Neural progenitor cell (in vitro differentiated cells): ENCODE measurements around the gene PMEPA1. TPM values are rescaled to one million over a fixed set of nuclear protein-coding genes. Genes with fewer than 3 reads are reported as not detected.

Experiments
- DNase-seq: peaks from one replicate; pipeline ENCODE4 v3.0.0-alpha.2; 2016; ENCODE audit warnings: low spot score
- H2AFZ ChIP-seq: fragments of 200-600 bp; sonication (generic); replicated peaks from 2 replicates; pipeline ENCODE4 v1.6.1; 2016; ENCODE audit warnings: antibody characterized with exemption
- H3F3A ChIP-seq: fragments of 200-600 bp; sonication (generic); 2 replicates; pipeline ENCODE4 v1.6.1; 2016; ENCODE audit warnings: antibody characterized with exemption, low read depth
- H3K27ac ChIP-seq: fragments of 200-600 bp; sonication (generic); 2 replicates; pipeline ENCODE4 v1.5.1; 2016; ENCODE audit warnings: mild to moderate bottlenecking
- H3K27me3 ChIP-seq: fragments of 200-600 bp; sonication (generic); 2 replicates; pipeline ENCODE4 v1.6.1; 2016; ENCODE audit warnings: mild to moderate bottlenecking, moderate library complexity
- H3K36me3 ChIP-seq: fragments of 200-600 bp; sonication (generic); 2 replicates; pipeline ENCODE4 v1.5.1; 2016
- H3K4me1 ChIP-seq: fragments of 200-600 bp; sonication (generic); 2 replicates; pipeline ENCODE4 v1.6.1; 2016; ENCODE audit warnings: mixed run types
- H3K4me2 ChIP-seq: fragments of 200-600 bp; sonication (generic); 2 replicates; pipeline ENCODE4 v1.6.1; 2016
- H3K4me3 ChIP-seq: fragments of 200-600 bp; sonication (generic); 2 replicates; pipeline ENCODE4 v1.5.1; 2016
- H3K79me2 ChIP-seq: fragments of 200-600 bp; sonication (generic); 2 replicates; pipeline ENCODE4 v1.6.1; 2016; ENCODE audit warnings: low read depth
- H3K9ac ChIP-seq: fragments of 200-600 bp; sonication (generic); 2 replicates; pipeline ENCODE4 v1.6.1; 2016
- H3K9me3 ChIP-seq: fragments of 200-600 bp; sonication (generic); 2 replicates; pipeline ENCODE4 v1.5.1; 2016; ENCODE audit warnings: low read depth
- H4K20me1 ChIP-seq: fragments of 200-600 bp; sonication (generic); 2 replicates; pipeline ENCODE4 v1.6.1; 2016; ENCODE audit warnings: low read depth
- H3K27ac Mint-ChIP-seq: 3 replicates; pipeline ENCODE4 v1.8.0; 2021; ENCODE audit warnings: mixed read lengths
- H3K27me3 Mint-ChIP-seq: 2 replicates; pipeline ENCODE4 v1.8.0; 2022; ENCODE audit warnings: low read depth, mild to moderate bottlenecking, inconsistent platforms, moderate library complexity, mixed read lengths; ENCODE audit not compliant: insufficient read depth
- H3K36me3 Mint-ChIP-seq: 3 replicates; pipeline ENCODE4 v1.8.0; 2021; ENCODE audit warnings: mixed read lengths
- H3K4me1 Mint-ChIP-seq: 3 replicates; pipeline ENCODE4 v1.8.0; 2021; ENCODE audit warnings: mixed read lengths
- H3K4me3 Mint-ChIP-seq: 3 replicates; pipeline ENCODE4 v1.8.0; 2021; ENCODE audit warnings: mild to moderate bottlenecking, moderate library complexity, mixed read lengths
- H3K9me3 Mint-ChIP-seq: 3 replicates; pipeline ENCODE4 v1.8.0; 2020; ENCODE audit warnings: mixed read lengths
- EZH2 ChIP-seq: fragments of 200-600 bp; sonication (generic); IDR thresholded peaks from 2 replicates; pipeline ENCODE4 v1.6.1; 2017; ENCODE audit warnings: antibody characterized with exemption, mild to moderate bottlenecking, moderate library complexity
- EZH2phosphoT487 ChIP-seq: fragments of 200-600 bp; sonication (generic); IDR thresholded peaks from 2 replicates; pipeline ENCODE4 v1.6.1; 2017; ENCODE audit warnings: antibody characterized with exemption
- total RNA-seq: library from RNA; depleted of rRNA; stranded (reverse); fragments of >200 nt; gene quantifications from 2 replicates; pipeline ENCODE4 v1.2.3, GENCODE V29; 2015; ENCODE audit warnings: low replicate concordance
- TF ChIP-seq, protein P1 (sequence below): fragments of 200-600 bp; sonication (generic); IDR thresholded peaks from 2 replicates; pipeline ENCODE4 v1.5.1; 2017; ENCODE audit warnings: antibody characterized with exemption, mild to moderate bottlenecking

PMEPA1 gene
- total RNA-seq, 1 donor from 2014 or later = 1.7 TPM

DNA sequence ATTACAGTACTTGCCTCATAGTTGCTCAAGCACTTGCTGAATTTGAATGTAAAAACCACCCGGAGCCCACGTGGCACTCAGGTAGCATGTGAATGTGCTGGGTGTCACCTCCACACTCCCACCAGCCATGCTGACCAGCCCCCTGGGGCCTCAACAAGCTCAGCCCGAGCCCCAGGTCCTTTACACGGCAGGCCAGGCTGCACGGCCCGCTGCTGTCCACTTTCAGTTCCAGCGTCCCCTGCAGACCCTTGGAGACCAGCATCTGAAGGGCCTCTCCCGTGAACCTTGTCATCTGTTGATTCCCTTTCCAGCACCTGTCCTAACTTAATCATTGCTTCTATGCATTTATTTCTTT, 56.3 kb downstream of the PMEPA1 start:
- Mint-ChIP-seq H3K27me3 (peaks cover 14% of the 10 kb centered on the region), H3K9me3 (no peaks in the 10 kb centered on the region), H3K4me1 (peaks cover 5% of the 10 kb centered on the region), H3K27ac (no peak overlapping the region), H3K4me3 (no peak overlapping the region), H3K36me3 (peaks cover 5% of the 10 kb centered on the region)
- no peaks in the 10 kb centered on the region for H3K79me2 ChIP-seq
- no peak overlapping the region for H3K27ac ChIP-seq
- H3K4me3 ChIP-seq = no peak overlapping the region
- H2AFZ ChIP-seq = no peak overlapping the region
- H3K9me3 ChIP-seq = no peaks in the 10 kb centered on the region
- no peak for DNase-seq
- H3K4me2 ChIP-seq = no peak overlapping the region
- H3K9ac ChIP-seq = no peak overlapping the region
- no peaks in the 10 kb centered on the region for H3K4me1 ChIP-seq
- no peaks in the 10 kb centered on the region for H3K36me3 ChIP-seq
- no peaks in the 10 kb centered on the region for H3K27me3 ChIP-seq
- H3F3A ChIP-seq = no peaks in the 10 kb centered on the region
- no peaks in the 10 kb centered on the region for H4K20me1 ChIP-seq
- TF ChIP-seq, protein P1, sequence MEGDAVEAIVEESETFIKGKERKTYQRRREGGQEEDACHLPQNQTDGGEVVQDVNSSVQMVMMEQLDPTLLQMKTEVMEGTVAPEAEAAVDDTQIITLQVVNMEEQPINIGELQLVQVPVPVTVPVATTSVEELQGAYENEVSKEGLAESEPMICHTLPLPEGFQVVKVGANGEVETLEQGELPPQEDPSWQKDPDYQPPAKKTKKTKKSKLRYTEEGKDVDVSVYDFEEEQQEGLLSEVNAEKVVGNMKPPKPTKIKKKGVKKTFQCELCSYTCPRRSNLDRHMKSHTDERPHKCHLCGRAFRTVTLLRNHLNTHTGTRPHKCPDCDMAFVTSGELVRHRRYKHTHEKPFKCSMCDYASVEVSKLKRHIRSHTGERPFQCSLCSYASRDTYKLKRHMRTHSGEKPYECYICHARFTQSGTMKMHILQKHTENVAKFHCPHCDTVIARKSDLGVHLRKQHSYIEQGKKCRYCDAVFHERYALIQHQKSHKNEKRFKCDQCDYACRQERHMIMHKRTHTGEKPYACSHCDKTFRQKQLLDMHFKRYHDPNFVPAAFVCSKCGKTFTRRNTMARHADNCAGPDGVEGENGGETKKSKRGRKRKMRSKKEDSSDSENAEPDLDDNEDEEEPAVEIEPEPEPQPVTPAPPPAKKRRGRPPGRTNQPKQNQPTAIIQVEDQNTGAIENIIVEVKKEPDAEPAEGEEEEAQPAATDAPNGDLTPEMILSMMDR = no peak
- TF ChIP-seq EZH2 (no peak), EZH2phosphoT487 (no peak)

- H3K9me3 ChIP-seq = no peaks in the 10 kb centered on the region
- Mint-ChIP-seq H3K27ac (no peak overlapping the region), H3K27me3 (peaks cover 14% of the 10 kb centered on the region), H3K9me3 (no peaks in the 10 kb centered on the region), H3K4me3 (no peak overlapping the region), H3K36me3 (peaks cover 7% of the 10 kb centered on the region), H3K4me1 (peaks cover 5% of the 10 kb centered on the region)
- TF ChIP-seq EZH2phosphoT487 = no peak
- TF ChIP-seq EZH2 = no peak
- TF ChIP-seq, protein P1 = no peak
- no peaks in the 10 kb centered on the region for H3F3A ChIP-seq
- no peak overlapping the region for H3K4me3 ChIP-seq
- no peaks in the 10 kb centered on the region for H3K27me3 ChIP-seq
- no peaks in the 10 kb centered on the region for H4K20me1 ChIP-seq
- no peak overlapping the region for H3K9ac ChIP-seq
- DNase-seq = no peak
- no peak overlapping the region for H3K4me2 ChIP-seq
- H3K36me3 ChIP-seq = no peaks in the 10 kb centered on the region
- no peak overlapping the region for H3K27ac ChIP-seq
- no peak overlapping the region for H2AFZ ChIP-seq
- no peaks in the 10 kb centered on the region for H3K4me1 ChIP-seq
- no peaks in the 10 kb centered on the region for H3K79me2 ChIP-seq
These were observed 56.9 kb downstream of the PMEPA1 start for GRCh38 chr20:57652606-57653545.

DNA sequence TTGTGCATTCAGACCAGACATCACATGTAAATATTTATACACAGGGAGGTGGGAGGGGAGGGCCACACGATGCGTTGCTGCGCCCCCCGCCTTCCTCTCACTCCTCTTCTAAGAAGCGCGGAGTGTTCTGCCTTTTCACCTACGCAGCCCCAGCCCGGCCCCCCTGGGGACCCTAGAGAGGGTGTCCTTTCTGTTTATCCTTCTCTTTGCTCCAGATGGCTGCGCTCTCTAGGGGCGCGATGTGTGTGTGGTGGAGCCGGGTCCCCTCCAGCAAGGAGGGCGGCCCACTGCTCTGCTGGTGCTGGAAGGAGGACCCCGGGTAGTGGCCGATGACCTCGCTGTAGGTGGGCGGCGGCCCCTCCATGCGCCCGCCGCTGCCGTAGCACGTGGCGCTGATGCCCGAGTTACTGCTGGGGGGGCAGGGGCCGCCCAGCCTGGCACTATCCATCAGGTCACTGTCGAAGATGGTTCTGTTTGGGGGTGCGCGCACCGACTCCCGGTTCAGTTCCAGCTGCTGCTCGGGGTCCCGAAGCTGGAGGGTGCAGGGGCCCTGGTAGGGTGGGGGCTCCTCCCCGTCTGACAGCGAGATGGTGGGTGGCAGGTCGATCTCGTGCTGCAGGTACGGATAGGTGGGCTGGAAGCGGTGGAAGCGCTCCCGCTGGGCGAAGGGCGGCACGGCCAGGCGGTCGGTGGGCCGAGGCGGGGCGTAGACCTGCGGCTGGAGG, 57.8 kb downstream of the PMEPA1 start:
- H3K36me3 ChIP-seq = no peaks in the 10 kb centered on the region

More for the DNA sequence above, 57.8 kb downstream of the PMEPA1 start:
- H3K9ac ChIP-seq = no peak overlapping the region
- H3K9me3 ChIP-seq = no peaks in the 10 kb centered on the region
- TF ChIP-seq EZH2 (no peak), EZH2phosphoT487 (no peak)
- TF ChIP-seq, protein P1 = no peak
- Mint-ChIP-seq H3K27me3 (peaks cover 18% of the 10 kb centered on the region), H3K4me3 (no peak overlapping the region), H3K9me3 (no peaks in the 10 kb centered on the region), H3K4me1 (peaks cover 5% of the 10 kb centered on the region), H3K27ac (no peak overlapping the region), H3K36me3 (peaks cover 7% of the 10 kb centered on the region)
- H4K20me1 ChIP-seq = no peaks in the 10 kb centered on the region
- H2AFZ ChIP-seq = no peak overlapping the region
- H3K4me2 ChIP-seq = no peak overlapping the region
- H3K79me2 ChIP-seq = no peaks in the 10 kb centered on the region
- no peak for DNase-seq
- no peaks in the 10 kb centered on the region for H3K27me3 ChIP-seq
- H3K4me3 ChIP-seq = no peak overlapping the region
- H3K27ac ChIP-seq = no peak overlapping the region
- H3K4me1 ChIP-seq = no peaks in the 10 kb centered on the region
- H3F3A ChIP-seq = no peaks in the 10 kb centered on the region
